NCI-H2196 (cell line): ENCODE measurements around the gene GALNT18.
A peak's percentile ranks its signal among the peaks of the same experiment; 100 is the strongest.

Experiments
- DNase-seq: peaks from one replicate; lab custom pipeline; 2025; ENCODE audit not compliant: unreplicated experiment; lab: John Stamatoyannopoulos, UW

GALNT18 gene

GRCh38 chr11:11588891-11589290 lies 32.9 kb downstream of the GALNT18 start:
- no peak for DNase-seq

GRCh38 chr11:11588243-11588642 lies 33.6 kb downstream of the GALNT18 start:
- no peak for DNase-seq

- no peak for DNase-seq
These were observed 34.7 kb downstream of the GALNT18 start for GRCh38 chr11:11587122-11587521.

GRCh38 chr11:11586465-11586864 lies 35.3 kb downstream of the GALNT18 start:
- no peak for DNase-seq

GRCh38 chr11:11584937-11585336 lies 36.9 kb downstream of the GALNT18 start:
- no peak for DNase-seq

- no peak for DNase-seq
These were observed 37.3 kb downstream of the GALNT18 start for GRCh38 chr11:11584530-11584810.

- no peak for DNase-seq
These were observed 37.8 kb downstream of the GALNT18 start for GRCh38 chr11:11583801-11584529.

- DNase-seq, result no peak
These were observed 39.6 kb downstream of the GALNT18 start for GRCh38 chr11:11582011-11582701.

- DNase-seq, result no peak
These were observed 40.3 kb downstream of the GALNT18 start for GRCh38 chr11:11581481-11581880.

GRCh38 chr11:11580841-11581411 lies 40.9 kb downstream of the GALNT18 start:
- DNase-seq, result peak; percentile 44

- DNase-seq, result no peak
These were observed 41.8 kb downstream of the GALNT18 start for GRCh38 chr11:11580012-11580411.

GRCh38 chr11:11579012-11579988 lies 42.5 kb downstream of the GALNT18 start:
- DNase-seq, result peak; percentile 35

- DNase-seq, result peak; percentile 48
These were observed 43.6 kb downstream of the GALNT18 start for GRCh38 chr11:11577932-11578911.

- no peak for DNase-seq
These were observed 44.5 kb downstream of the GALNT18 start for GRCh38 chr11:11577251-11577855.

- no peak for DNase-seq
These were observed 47.2 kb downstream of the GALNT18 start for GRCh38 chr11:11574373-11575287.

GRCh38 chr11:11572386-11572785 lies 49.4 kb downstream of the GALNT18 start:
- DNase-seq, result no peak

GRCh38 chr11:11571893-11572292 lies 49.9 kb downstream of the GALNT18 start:
- DNase-seq, result no peak

- DNase-seq, result no peak
These were observed 51.0 kb downstream of the GALNT18 start for GRCh38 chr11:11570823-11571222.
